Hematopoietic multipotent progenitor cell (in vitro differentiated cells): ENCODE results near the gene METTL26. TPM values are rescaled to one million over a fixed set of nuclear protein-coding genes. Genes with fewer than 3 reads are reported as not detected.

ENCODE experiments used
- DNase-seq, 3 donors: peaks; one replicate each; pipeline ENCODE4 v3.0.0-alpha.2; 2011 to 2015; ENCODE audit warnings: low read depth in 2 of 3, low spot score in 2 of 3
- total RNA-seq: library from RNA; depleted of rRNA; stranded (reverse); fragments of >200 nt; gene quantifications from one replicate; pipeline ENCODE4 v1.2.3, GENCODE V29; 2012

The METTL26 gene
- total RNA-seq, 1 donor: 101 TPM

- DNase-seq: no peak
Observed at GRCh38 chr16:586645-587590, 49.2 kb downstream of the METTL26 start.

- no peak for DNase-seq
Observed at GRCh38 chr16:586047-586644, 50.0 kb downstream of the METTL26 start.

- DNase-seq: no peak
Observed at GRCh38 chr16:585351-585750, 50.8 kb downstream of the METTL26 start.

Other genes with a start within 250 kb of the METTL26 start
- 170 TPM for gene NME4, start 239.1 kb downstream of the METTL26 start, total RNA-seq
- 13.5 TPM for gene DECR2, start 234.4 kb downstream of the METTL26 start, total RNA-seq
- gene RAB11FIP3, start 210.7 kb downstream of the METTL26 start, total RNA-seq: 23.4 TPM
- 59.2 TPM for gene CAPN15, start 108.6 kb downstream of the METTL26 start, total RNA-seq
- under 0.01 TPM for gene PRR35, start 75.9 kb downstream of the METTL26 start, total RNA-seq
- gene NHLRC4, start 69.3 kb downstream of the METTL26 start, total RNA-seq: 14.3 TPM
- 36.9 TPM for gene PIGQ, start 66.3 kb downstream of the METTL26 start, total RNA-seq
- gene RAB40C, start 46.2 kb downstream of the METTL26 start, total RNA-seq: 33.4 TPM
- gene WFIKKN1, start 5.3 kb downstream of the METTL26 start, total RNA-seq: 0.27 TPM
- 20.5 TPM for gene MCRIP2, start 5.5 kb upstream of the METTL26 start, total RNA-seq
- gene WDR90, start 13.1 kb upstream of the METTL26 start, total RNA-seq: 25.9 TPM
- gene RHOT2, start 31.8 kb upstream of the METTL26 start, total RNA-seq: 44.7 TPM
- 0.54 TPM for gene RHBDL1, start 39.4 kb upstream of the METTL26 start, total RNA-seq
- 73.2 TPM for gene STUB1, start 44.1 kb upstream of the METTL26 start, total RNA-seq
- 68.9 TPM for gene JMJD8, start 48.0 kb upstream of the METTL26 start, total RNA-seq
- 7.0 TPM for gene WDR24, start 54.1 kb upstream of the METTL26 start, total RNA-seq
- gene FBXL16, start 69.5 kb upstream of the METTL26 start, total RNA-seq: 0.54 TPM
- gene METRN, start 78.8 kb upstream of the METTL26 start, total RNA-seq: 5.1 TPM
- 25.3 TPM for gene ANTKMT, start 84.8 kb upstream of the METTL26 start, total RNA-seq
- 2.7 TPM for gene CCDC78, start 90.1 kb upstream of the METTL26 start, total RNA-seq
- 22.6 TPM for gene HAGHL, start 90.8 kb upstream of the METTL26 start, total RNA-seq
- gene CIAO3, start 104.7 kb upstream of the METTL26 start, total RNA-seq: 72.2 TPM
- gene MSLN, start 124.4 kb upstream of the METTL26 start, total RNA-seq: under 0.01 TPM
- gene RPUSD1, start 152.1 kb upstream of the METTL26 start, total RNA-seq: 42.5 TPM
- gene CHTF18, start 152.3 kb upstream of the METTL26 start, total RNA-seq: 25.3 TPM
- not detected for gene GNG13, start 164.4 kb upstream of the METTL26 start, total RNA-seq